Stimulated activated CD4-positive, alpha-beta T cell treated with anti-CD3 and anti-CD28 coated beads, Interleukin-4, amount 100 ng/mL, for 1 hour (primary cell): Measurements from ENCODE around the gene EXOSC5.
"Not testable (repeated sequence)": the region's sequence is repeated elsewhere in the genome, so short reads cannot be mapped to it uniquely, and the experiment has no call there.

Source experiments
- DNase-seq: peaks from one replicate; pipeline ENCODE4 v3.0.0-alpha.2; 2020

EXOSC5 gene

DNA sequence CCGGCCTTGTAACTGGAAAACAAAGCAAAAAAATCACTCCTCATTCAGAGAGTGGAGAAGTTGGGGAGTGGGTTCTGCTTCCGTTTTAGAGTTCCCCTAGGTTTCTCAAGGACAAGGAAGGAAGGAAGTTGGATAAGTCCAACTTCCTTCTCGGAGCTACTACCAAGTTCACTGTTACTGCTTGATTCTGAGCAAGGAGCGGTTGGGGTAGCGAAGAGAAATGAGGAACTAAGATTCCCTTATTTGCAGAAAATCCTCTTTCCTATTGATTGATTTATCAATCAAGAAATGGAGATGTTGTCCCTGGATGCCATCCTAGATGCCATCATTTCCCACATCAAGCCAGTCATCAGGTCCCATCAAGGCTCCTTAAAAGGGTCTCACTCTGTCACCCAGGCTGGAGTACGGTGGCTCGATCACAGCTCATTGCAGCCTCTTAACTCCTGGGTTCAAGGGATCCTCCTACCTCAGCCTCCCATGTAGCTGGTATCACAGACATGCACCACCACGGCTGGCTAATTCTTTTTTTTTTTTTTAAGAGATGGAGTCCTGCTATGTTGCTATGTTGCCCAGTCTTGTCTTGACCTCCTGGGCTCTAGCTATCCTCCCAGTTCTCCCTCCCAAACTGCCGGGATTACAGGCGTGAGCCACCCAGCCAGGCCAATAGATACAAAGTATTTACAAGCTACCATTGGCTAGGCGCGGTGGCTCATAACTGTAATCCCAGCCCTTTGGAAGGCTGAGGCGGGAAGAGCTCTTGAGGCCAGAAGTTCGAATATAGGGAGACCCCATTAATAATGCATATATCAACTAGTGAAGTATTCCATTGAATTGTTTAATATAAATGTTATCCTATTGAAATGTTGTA is 32.4 kb downstream of the EXOSC5 start:
- DNase-seq = no peak

DNA sequence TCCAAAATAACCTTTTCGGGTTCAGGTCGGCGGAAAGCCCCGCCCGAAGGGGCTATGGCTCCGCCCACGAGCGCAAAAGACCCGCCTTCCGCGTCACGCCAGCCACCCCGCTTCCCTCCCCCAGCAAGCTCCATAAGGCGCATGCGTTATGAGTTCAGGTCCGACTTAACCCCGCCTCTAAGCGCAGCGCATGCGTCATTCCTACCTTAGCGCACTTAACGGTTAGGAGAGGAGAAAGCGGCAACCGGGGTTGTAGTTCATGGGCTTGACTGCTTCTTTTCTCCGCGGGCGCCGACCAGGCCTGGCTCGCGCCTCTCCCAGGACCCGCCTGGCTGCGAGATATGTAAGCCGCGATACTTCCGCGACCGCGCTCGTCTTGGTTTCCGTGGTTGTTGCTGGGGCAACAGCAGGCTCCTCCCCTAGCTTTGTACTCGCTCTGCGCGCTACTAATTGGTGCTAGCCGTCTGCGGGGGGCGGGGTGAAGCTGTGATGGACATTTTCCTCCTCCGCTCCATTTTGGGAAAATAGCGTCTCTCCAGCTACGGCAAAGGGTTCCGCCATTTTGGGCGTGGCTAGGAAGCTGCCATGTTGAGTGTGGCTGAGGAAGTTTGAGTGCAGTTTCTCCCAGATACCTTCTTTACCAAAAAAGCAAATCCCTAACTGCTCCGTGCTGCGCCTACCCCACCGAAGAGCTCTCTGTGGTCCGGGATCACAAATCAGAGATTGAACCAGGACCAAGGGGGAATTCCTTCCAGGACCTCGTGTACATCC is 33.2 kb downstream of the EXOSC5 start, which contains the start of gene B9D2:
B9D2 (minus strand) TSS at position 397 of the 771 bp plus-strand sequence. CDS start 630 bp downstream, outside the sequence.
- DNase-seq = peak; percentile 97

GRCh38 chr19:41363371-41363752 is 33.8 kb downstream of the EXOSC5 start:
- DNase-seq = no peak

- DNase-seq = no peak
Measured at GRCh38 chr19:41362143-41362847, 34.9 kb downstream of the EXOSC5 start.

GRCh38 chr19:41359741-41360140 is 37.4 kb downstream of the EXOSC5 start:
- no peak for DNase-seq

- no peak for DNase-seq
Measured at GRCh38 chr19:41357746-41358145, 39.4 kb downstream of the EXOSC5 start.

GRCh38 chr19:41356984-41357739 is 40.0 kb downstream of the EXOSC5 start:
- no peak for DNase-seq

GRCh38 chr19:41355802-41356201 is 41.4 kb downstream of the EXOSC5 start:
- DNase-seq = no peak

GRCh38 chr19:41355035-41355434 is 42.1 kb downstream of the EXOSC5 start:
- no peak for DNase-seq

DNA sequence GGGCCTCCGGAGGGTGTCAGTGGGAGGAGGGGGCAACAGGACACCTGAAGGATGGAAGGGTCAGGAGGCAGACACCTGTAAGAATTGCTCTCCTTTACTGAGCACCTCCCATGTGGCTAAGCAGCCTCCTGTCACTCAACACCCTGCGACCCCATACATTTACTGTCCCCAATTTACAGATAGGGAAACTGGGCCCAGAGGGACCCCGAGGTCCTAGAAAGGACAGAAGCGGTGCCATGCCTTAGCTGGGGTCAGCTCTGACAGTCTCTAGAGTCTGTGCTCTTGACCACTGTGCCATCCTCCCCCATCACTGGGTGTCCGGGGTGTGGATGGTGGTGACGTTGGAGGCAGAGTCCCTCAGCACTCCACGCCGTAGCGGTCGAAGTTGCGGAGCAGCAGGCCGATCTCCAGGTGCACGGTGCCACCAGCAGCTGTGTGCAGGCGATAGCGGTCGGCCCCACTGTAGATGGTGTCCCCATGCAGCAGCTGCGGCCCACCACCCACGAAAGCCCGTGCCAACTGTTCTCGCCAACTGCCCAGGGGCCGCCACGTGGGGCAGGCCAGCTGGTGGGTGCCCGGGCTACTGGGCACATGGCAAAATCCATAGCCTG is 42.7 kb downstream of the EXOSC5 start:
- no peak for DNase-seq

GRCh38 chr19:41353466-41354342 is 43.5 kb downstream of the EXOSC5 start, which contains the start of gene TGFB1:
TSS of gene TGFB1 (minus strand) at chr19:41353922. CDS start at chr19:41353044, 878 bp downstream.
- DNase-seq = peak; percentile 92

GRCh38 chr19:41352609-41353465 is 44.3 kb downstream of the EXOSC5 start:
- peak; percentile 83 for DNase-seq

DNA sequence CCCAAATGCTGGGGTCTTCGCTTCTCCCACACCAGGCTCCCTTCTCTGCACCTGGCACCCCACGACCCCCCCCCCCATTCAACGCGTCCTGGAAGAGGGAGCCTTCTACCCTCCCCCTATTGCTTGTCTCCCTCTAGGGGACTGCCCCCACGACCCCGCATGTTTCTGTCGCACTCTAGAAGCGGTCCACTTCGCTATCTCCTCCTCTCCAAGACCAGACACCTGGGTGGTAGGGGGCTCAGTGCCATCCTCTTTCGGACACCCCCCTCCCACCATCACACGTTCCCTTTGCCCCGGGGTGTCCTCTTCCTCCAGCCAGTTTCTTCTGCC is 44.9 kb downstream of the EXOSC5 start:
- DNase-seq = no peak

DNA sequence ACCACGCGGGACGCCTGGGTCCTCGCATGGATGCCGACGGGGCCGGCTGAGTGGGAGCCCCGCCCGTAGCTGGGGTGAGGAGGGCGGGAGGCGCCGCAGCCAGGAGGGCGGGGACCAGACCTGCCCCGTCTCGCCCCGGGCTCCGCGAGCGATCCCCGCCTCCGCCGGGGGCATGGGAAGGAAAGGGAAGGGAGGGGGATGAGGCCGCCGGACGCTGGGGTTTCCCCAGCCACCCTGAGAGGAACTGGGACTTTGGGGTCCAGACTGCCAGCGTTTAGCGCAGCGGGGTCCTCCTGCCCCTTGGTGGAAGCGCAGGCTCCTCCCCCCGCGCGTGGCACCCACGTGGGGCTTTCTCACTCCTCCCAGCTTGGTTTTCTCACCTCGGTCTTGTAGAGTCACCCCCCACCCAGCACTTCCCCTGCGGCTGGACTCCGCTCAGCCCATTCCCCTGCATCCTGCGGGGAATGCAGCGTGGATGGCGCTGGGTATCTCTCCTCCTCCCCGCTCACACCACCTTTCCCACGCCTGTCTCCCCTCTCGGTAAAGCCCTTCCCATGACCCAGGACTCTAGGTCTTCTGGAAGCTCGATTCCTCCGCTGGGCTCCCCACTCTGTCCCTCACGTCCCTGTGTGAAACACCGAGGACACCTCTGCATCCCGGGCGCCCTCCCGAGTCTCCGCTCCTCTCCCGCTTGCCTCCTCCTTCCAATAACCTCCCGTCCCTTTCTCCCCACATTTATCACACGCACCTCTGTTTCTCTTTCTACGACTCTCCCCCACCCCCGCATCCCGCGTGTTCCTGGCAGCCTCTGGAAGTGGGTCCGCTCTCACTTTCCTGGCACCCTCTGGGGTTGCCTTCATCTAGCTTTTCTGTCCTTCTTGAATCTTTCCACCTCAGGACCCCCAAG is 45.6 kb downstream of the EXOSC5 start:
- DNase-seq = peak; percentile 80

GRCh38 chr19:41350735-41351338 is 46.3 kb downstream of the EXOSC5 start:
- DNase-seq = no peak

DNA sequence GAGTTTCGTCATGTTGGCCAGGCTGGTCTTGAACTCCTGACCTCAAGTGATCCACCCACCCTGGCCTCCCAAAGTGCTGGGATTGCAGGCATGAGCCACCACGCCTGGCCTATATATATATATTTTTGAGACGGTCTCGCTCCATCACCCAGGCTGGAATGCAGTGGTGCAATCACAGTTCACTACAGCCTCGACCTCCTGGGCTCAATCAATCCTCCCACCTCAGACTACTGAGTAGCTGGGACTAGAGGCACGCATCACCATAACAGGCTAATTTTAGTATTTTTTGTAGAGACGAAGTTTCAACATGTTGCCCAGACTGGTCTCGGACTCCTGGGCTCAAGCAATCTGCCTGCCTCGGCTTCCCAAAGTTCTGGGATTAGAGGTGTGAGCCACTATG is 50.2 kb downstream of the EXOSC5 start:
- not testable (repeated sequence) for DNase-seq

DNA sequence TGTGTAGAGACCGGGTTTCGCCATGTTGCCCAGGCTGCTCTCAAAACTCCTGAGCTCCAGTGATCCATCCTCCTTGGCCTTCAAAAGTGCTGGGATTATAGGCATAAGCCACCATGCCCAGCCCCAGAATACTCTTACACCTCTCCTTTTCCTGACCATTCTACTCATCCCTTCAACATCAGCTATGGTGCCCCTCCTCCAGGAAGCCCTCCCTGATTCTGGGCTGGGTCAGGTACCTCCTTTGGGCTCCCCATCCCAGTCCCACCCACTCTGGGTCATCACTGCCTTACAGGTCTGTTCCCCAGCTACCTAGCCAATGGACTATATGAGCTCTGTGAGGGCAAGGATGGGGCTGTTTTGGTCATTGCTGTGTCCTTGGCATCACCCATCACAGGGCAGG is 53.0 kb downstream of the EXOSC5 start:
- DNase-seq = no peak

- no peak for DNase-seq
Measured at GRCh38 chr19:41341669-41342490, 55.3 kb downstream of the EXOSC5 start.
